ENCODE data around the gene LIN37.
"Not testable (repeated sequence)": the region's sequence is repeated elsewhere in the genome, so short reads cannot be mapped to it uniquely, and the experiment has no call there.

Gene LIN37

GRCh38 chr19:35722897-35723296 is 25.5 kb upstream of the LIN37 start:
- ATAC-seq, result no peak

DNA sequence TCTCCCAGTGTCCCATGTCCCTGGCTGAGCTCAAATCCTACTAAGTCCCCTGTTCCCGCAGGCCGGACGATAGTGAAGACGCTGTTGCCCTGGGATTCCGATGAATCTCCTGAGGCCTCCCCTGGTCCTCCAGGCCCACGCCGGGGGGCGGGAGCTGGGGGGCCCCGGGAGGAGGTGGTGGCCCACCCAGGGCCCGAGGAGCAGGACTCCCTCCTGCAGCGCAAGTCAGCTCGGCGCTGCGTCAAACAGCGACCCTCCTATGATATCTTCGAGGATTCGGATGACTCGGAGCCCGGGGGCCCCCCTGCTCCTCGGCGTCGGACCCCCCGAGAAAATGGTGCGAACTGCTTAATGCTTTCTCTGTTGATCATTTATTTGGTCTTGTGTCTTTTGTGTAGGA is 24.7 kb upstream of the LIN37 start:
- no peak for TF ChIP-seq CSDC2 (CRISPR knock-in tag; IDR thresholded peaks at IDR 0.05)
- TF ChIP-seq POU6F1 (CRISPR knock-in tag; IDR thresholded peaks at IDR 0.05; ENCODE audit: borderline replicate concordance, low read depth), result no peak
- no peak for TF ChIP-seq ZNF8 (CRISPR knock-in tag; IDR thresholded peaks at IDR 0.05)
- TF ChIP-seq, protein P1, sequence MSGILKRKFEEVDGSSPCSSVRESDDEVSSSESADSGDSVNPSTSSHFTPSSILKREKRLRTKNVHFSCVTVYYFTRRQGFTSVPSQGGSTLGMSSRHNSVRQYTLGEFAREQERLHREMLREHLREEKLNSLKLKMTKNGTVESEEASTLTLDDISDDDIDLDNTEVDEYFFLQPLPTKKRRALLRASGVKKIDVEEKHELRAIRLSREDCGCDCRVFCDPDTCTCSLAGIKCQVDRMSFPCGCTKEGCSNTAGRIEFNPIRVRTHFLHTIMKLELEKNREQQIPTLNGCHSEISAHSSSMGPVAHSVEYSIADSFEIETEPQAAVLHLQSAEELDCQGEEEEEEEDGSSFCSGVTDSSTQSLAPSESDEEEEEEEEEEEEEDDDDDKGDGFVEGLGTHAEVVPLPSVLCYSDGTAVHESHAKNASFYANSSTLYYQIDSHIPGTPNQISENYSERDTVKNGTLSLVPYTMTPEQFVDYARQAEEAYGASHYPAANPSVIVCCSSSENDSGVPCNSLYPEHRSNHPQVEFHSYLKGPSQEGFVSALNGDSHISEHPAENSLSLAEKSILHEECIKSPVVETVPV (CRISPR knock-in tag; IDR thresholded peaks at IDR 0.05), result no peak
- TF ChIP-seq ZFP30 (CRISPR knock-in tag; IDR thresholded peaks at IDR 0.05), result no peak
- no peak for TF ChIP-seq BACH2 (CRISPR knock-in tag; IDR thresholded peaks at IDR 0.05; ENCODE audit: borderline replicate concordance)
- TF ChIP-seq PATZ1 (CRISPR knock-in tag; IDR thresholded peaks at IDR 0.05; ENCODE audit: borderline replicate concordance), result no peak
- no peak for TF ChIP-seq TOX (CRISPR knock-in tag; IDR thresholded peaks at IDR 0.05; ENCODE audit: borderline replicate concordance)
- no peak for TF ChIP-seq ARNTL (CRISPR knock-in tag; IDR thresholded peaks at IDR 0.05; ENCODE audit: borderline replicate concordance, low read depth)
- TF ChIP-seq RARB (CRISPR knock-in tag; IDR thresholded peaks at IDR 0.05), result no peak
- no peak for TF ChIP-seq OSR1 (CRISPR knock-in tag; IDR thresholded peaks at IDR 0.05)
- TF ChIP-seq TSHZ2 (CRISPR knock-in tag; IDR thresholded peaks at IDR 0.05), result no peak
- TF ChIP-seq ZNF565 (CRISPR knock-in tag; conservative IDR thresholded peaks at IDR 0.05; ENCODE audit: low read depth), result no peak
- no peak for ATAC-seq

More at GRCh38 chr19:35722897-35723296, 25.5 kb upstream of the LIN37 start:
- TF ChIP-seq GLIS3 (CRISPR knock-in tag; IDR thresholded peaks at IDR 0.05) (no peak), PPARA (CRISPR knock-in tag; IDR thresholded peaks at IDR 0.05; ENCODE audit: borderline replicate concordance) (no peak), ZC3H10 (CRISPR knock-in tag; IDR thresholded peaks at IDR 0.05) (no peak), RARB (CRISPR knock-in tag; IDR thresholded peaks at IDR 0.05) (no peak), TSHZ2 (CRISPR knock-in tag; IDR thresholded peaks at IDR 0.05) (no peak), TCF4 (CRISPR knock-in tag; IDR thresholded peaks at IDR 0.05; ENCODE audit: borderline replicate concordance) (no peak), ZFP3 (CRISPR knock-in tag; IDR thresholded peaks at IDR 0.05) (no peak), BACH2 (CRISPR knock-in tag; IDR thresholded peaks at IDR 0.05; ENCODE audit: borderline replicate concordance) (no peak), ISL1 (CRISPR knock-in tag; IDR thresholded peaks at IDR 0.05) (no peak), ESRRG (CRISPR knock-in tag; IDR thresholded peaks at IDR 0.05) (no peak), ZNF70 (CRISPR knock-in tag; IDR thresholded peaks at IDR 0.05) (no peak), ZFP30 (CRISPR knock-in tag; IDR thresholded peaks at IDR 0.05) (no peak), PATZ1 (CRISPR knock-in tag; IDR thresholded peaks at IDR 0.05; ENCODE audit: borderline replicate concordance) (no peak)
- TF ChIP-seq, protein P1 (CRISPR knock-in tag; IDR thresholded peaks at IDR 0.05), result no peak

- not testable (repeated sequence) for ATAC-seq
Measured at GRCh38 chr19:35724132-35724531, 24.2 kb upstream of the LIN37 start.
